DLD1 (cell line): ENCODE measurements around the gene SCUBE2.

Source experiments
- in situ Hi-C: cut with HindIII; loops from 2 replicates; pipeline ENCODE4 v1.10.0; 2017; ENCODE audit warnings: low sequenced_read_pairs

The SCUBE2 gene

DNA sequence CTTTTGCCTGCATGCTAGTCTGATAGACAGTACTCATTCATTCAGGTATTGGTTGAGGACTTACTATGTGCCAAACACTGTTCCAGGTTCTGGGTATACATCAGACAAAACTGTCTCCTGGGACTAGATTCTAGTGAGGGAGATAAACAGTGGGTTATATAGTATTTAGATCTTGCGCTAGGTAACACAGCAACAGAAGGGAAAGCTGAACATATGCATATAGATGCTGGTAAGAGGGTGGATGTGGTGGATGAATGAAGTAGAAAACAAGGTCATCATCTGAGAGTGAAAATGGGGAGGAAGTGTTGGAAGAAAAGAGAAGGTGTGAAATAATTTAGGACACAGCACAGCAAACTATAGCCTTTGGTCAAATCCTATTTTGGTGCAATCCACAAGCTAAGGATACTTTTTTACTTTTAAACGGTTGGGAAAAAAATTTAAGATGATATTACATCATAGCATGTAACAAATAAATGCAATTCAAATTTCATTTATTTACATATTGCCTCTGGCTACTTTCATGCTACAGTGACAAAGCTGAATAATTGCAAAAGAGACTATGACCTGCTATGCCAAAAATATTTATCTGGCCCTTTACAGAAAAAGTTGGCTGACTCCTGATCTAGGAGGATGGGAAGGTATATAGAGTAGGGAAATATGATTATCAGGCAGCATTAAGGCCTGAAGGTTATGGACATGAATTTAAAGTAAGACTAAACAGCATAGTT is 120.0 kb downstream of the SCUBE2 start:
- in situ Hi-C loops = no loop called here
